ENCODE data around the gene KIF18B.

DNA sequence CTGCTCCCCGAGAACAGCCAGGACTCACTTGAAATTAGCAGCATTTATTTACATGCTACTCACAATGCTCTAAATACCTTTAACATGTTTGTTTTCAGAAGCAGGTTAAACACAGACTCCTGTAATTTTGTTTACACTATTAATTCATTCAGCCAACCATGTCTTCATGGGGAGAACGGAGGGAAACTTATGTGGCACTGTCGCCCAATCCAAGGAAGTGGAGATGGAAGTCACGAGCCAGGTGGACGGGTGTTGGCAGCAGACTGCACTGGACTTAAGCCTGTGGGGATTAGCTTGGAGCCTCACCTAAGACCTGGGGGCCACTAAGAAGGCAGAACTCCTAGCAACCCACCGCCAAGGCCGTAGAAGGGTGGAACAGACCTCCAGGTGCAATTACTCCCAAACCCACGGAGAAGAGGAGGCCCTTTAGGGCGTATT lies 23.4 kb downstream of the KIF18B start:
- no peak for TF ChIP-seq POLR2AphosphoS5 (IDR thresholded peaks at IDR 0.05; ENCODE audit: insufficient read depth, low read depth, low read length)
- TF ChIP-seq, protein P1, sequence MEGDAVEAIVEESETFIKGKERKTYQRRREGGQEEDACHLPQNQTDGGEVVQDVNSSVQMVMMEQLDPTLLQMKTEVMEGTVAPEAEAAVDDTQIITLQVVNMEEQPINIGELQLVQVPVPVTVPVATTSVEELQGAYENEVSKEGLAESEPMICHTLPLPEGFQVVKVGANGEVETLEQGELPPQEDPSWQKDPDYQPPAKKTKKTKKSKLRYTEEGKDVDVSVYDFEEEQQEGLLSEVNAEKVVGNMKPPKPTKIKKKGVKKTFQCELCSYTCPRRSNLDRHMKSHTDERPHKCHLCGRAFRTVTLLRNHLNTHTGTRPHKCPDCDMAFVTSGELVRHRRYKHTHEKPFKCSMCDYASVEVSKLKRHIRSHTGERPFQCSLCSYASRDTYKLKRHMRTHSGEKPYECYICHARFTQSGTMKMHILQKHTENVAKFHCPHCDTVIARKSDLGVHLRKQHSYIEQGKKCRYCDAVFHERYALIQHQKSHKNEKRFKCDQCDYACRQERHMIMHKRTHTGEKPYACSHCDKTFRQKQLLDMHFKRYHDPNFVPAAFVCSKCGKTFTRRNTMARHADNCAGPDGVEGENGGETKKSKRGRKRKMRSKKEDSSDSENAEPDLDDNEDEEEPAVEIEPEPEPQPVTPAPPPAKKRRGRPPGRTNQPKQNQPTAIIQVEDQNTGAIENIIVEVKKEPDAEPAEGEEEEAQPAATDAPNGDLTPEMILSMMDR (IDR thresholded peaks at IDR 0.05; ENCODE audit: extremely low read depth in 1 of 2, insufficient read depth in 1 of 2, low read depth in 1 of 2, low read length in 2 of 2), result no peak
- TF ChIP-seq, protein P2, sequence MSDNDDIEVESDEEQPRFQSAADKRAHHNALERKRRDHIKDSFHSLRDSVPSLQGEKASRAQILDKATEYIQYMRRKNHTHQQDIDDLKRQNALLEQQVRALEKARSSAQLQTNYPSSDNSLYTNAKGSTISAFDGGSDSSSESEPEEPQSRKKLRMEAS (IDR thresholded peaks at IDR 0.05; ENCODE audit: insufficient read depth, insufficient read length), result no peak
- TF ChIP-seq FOS (IDR thresholded peaks at IDR 0.05; ENCODE audit: borderline replicate concordance, insufficient read depth, low read length), result no peak
- TF ChIP-seq EZH2 (IDR thresholded peaks at IDR 0.05; ENCODE audit: borderline replicate concordance, low read depth, low read length, severe bottlenecking), result no peak
- TF ChIP-seq POLR2A (IDR thresholded peaks at IDR 0.05; ENCODE audit: low read depth, low read length), result no peak
- TF ChIP-seq JUN (IDR thresholded peaks at IDR 0.05; ENCODE audit: borderline replicate concordance, insufficient read depth, insufficient read length, low read depth), result no peak
- no peak for TF ChIP-seq MYC (IDR thresholded peaks at IDR 0.05; ENCODE audit: low read depth, low read length)
- TF ChIP-seq GATA2 (IDR thresholded peaks at IDR 0.05; ENCODE audit: insufficient read depth, insufficient read length, low read depth, low read length), result no peak

All from endothelial cell of umbilical vein (primary cell).